NCI-H1930 (cell line): ENCODE results near the gene DPP8.
"Not testable (repeated sequence)": the region's sequence is repeated elsewhere in the genome, so short reads cannot be mapped to it uniquely, and the experiment has no call there.

Experiments used
- DNase-seq, 2 experiments: peaks; one replicate each; lab custom pipeline; 2025; lab: John Stamatoyannopoulos, UW

The DPP8 gene

GRCh38 chr15:65402961-65403360 lies 114.5 kb downstream of the DPP8 start:
- no peak for DNase-seq

GRCh38 chr15:65401611-65402240 lies 115.8 kb downstream of the DPP8 start:
- DNase-seq: no peak

- DNase-seq: peak; percentile 29 to 34
These were observed 116.5 kb downstream of the DPP8 start for GRCh38 chr15:65400760-65401610.

- no peak for DNase-seq
These were observed 117.5 kb downstream of the DPP8 start for GRCh38 chr15:65399997-65400396.

- DNase-seq: no peak
These were observed 118.3 kb downstream of the DPP8 start for GRCh38 chr15:65399001-65399706.

- DNase-seq: not testable (repeated sequence)
These were observed 119.0 kb downstream of the DPP8 start for GRCh38 chr15:65398486-65398885.

GRCh38 chr15:65396965-65397317 lies 120.5 kb downstream of the DPP8 start:
- DNase-seq: no peak

- no peak for DNase-seq
These were observed 121.1 kb downstream of the DPP8 start for GRCh38 chr15:65396283-65396964.

GRCh38 chr15:65395567-65396202 lies 121.8 kb downstream of the DPP8 start:
- DNase-seq: no peak

GRCh38 chr15:65394936-65395335 lies 122.6 kb downstream of the DPP8 start:
- DNase-seq: no peak

- no peak for DNase-seq
These were observed 123.2 kb downstream of the DPP8 start for GRCh38 chr15:65394280-65394789.

- no peak for DNase-seq
These were observed 123.9 kb downstream of the DPP8 start for GRCh38 chr15:65393557-65393956.

GRCh38 chr15:65393091-65393490 lies 124.4 kb downstream of the DPP8 start:
- no peak for DNase-seq
